Liver (tissue), 9 donors: Measurements from ENCODE around the gene HEXB. TPM values are rescaled to one million over a fixed set of nuclear protein-coding genes. Genes with fewer than 3 reads are reported as not detected.

Experiments used
- DNase-seq: peaks from one replicate; pipeline ENCODE4 v3.0.0-alpha.2; 2017; ENCODE audit warnings: low spot score
- H3K27ac ChIP-seq, 2 donors: one replicate each; pipeline ENCODE4 v1.7.0; 2013; ENCODE audit warnings: inconsistent platforms in 2 of 2, low read length in 2 of 2, control low read depth in 1 of 2, low read depth in 1 of 2, mild to moderate bottlenecking in 1 of 2
- H3K27me3 ChIP-seq, 4 donors: one replicate each; pipeline versions ENCODE4 v1.6.1 to v1.7.0; 2013; ENCODE audit warnings: low read length in 3 of 4, inconsistent platforms in 1 of 4, mild to moderate bottlenecking in 1 of 4, moderate library complexity in 1 of 4; ENCODE audit not compliant: control insufficient read depth in 4 of 4, insufficient read depth in 4 of 4
- H3K36me3 ChIP-seq, 4 donors: one replicate each; pipeline versions ENCODE4 v1.6.1 to v1.7.0; 2013; ENCODE audit warnings: low read length in 3 of 4, mild to moderate bottlenecking in 3 of 4, low read depth in 1 of 4, moderate library complexity in 1 of 4; ENCODE audit not compliant: control insufficient read depth in 4 of 4, insufficient read depth in 3 of 4
- H3K4me1 ChIP-seq, 4 donors: one replicate each; pipeline versions ENCODE4 v1.6.1 to v1.7.0; 2013; ENCODE audit warnings: low read length in 3 of 4, mild to moderate bottlenecking in 3 of 4, moderate library complexity in 1 of 4; ENCODE audit not compliant: control insufficient read depth in 4 of 4, insufficient read depth in 4 of 4
- H3K4me3 ChIP-seq, 3 donors: one replicate each; pipeline versions ENCODE4 v1.6.1 to v1.7.0; 2013; ENCODE audit warnings: low read length in 3 of 3, control low read depth in 1 of 3, low read depth in 1 of 3, mild to moderate bottlenecking in 1 of 3
- H3K9ac ChIP-seq, 2 donors: one replicate each; pipeline ENCODE4 v1.7.0; 2013; ENCODE audit warnings: low read length in 2 of 2, mild to moderate bottlenecking in 2 of 2, moderate library complexity in 2 of 2, control low read depth in 1 of 2, low read depth in 1 of 2
- H3K9me3 ChIP-seq, 4 donors: one replicate each; pipeline versions ENCODE4 v1.6.1 to v1.7.0; 2013; ENCODE audit warnings: low read length in 3 of 4; ENCODE audit not compliant: control insufficient read depth in 4 of 4
- CTCF ChIP-seq: fragments of 150-350 bp; IDR thresholded peaks from 2 replicates; pipeline ENCODE4 v1.5.1; 2017; ENCODE audit warnings: improper control_type of control experiment, low read depth, low read length; ENCODE audit not compliant: missing input control
- EGR1 ChIP-seq, 2 donors: IDR thresholded peaks; 2 replicates each; pipeline ENCODE4 v1.6.1; 2016 to 2018; ENCODE audit warnings: antibody characterized with exemption in 2 of 2, low read depth in 2 of 2
- FOXA1 ChIP-seq: IDR thresholded peaks from 2 replicates; pipeline ENCODE4 v1.6.1; 2016; ENCODE audit warnings: antibody characterized with exemption
- FOXA2 ChIP-seq: IDR thresholded peaks from 2 replicates; pipeline ENCODE4 v1.6.1; 2016; ENCODE audit warnings: antibody characterized with exemption
- GABPA ChIP-seq, 2 donors: IDR thresholded peaks in 1 of 2; conservative IDR thresholded peaks in 1 of 2; 2 replicates each; pipeline ENCODE4 v1.6.1; 2016; ENCODE audit warnings: antibody characterized with exemption in 2 of 2, mild to moderate bottlenecking in 1 of 2, moderate library complexity in 1 of 2
- HNF4A ChIP-seq, 2 donors: conservative IDR thresholded peaks; 2 replicates each; pipeline ENCODE4 v1.6.1; 2016; ENCODE audit warnings: antibody characterized with exemption in 2 of 2, mild to moderate bottlenecking in 2 of 2
- HNF4G ChIP-seq: IDR thresholded peaks from 2 replicates; pipeline ENCODE4 v1.6.1; 2016; ENCODE audit warnings: antibody characterized with exemption
- JUND ChIP-seq, 2 donors: IDR thresholded peaks; 2 replicates each; pipeline ENCODE4 v1.6.1; 2016; ENCODE audit warnings: antibody characterized with exemption in 2 of 2
- NR2F2 ChIP-seq: IDR thresholded peaks from 2 replicates; pipeline ENCODE4 v1.6.1; 2016; ENCODE audit warnings: antibody characterized with exemption
- RAD21 ChIP-seq, 2 donors: IDR thresholded peaks; 2 replicates each; pipeline ENCODE4 v1.6.1; 2016; ENCODE audit warnings: antibody characterized with exemption in 2 of 2, mild to moderate bottlenecking in 2 of 2
- REST ChIP-seq: IDR thresholded peaks from 2 replicates; pipeline ENCODE4 v1.6.1; 2016; ENCODE audit warnings: antibody characterized with exemption, mild to moderate bottlenecking
- RXRA ChIP-seq, 2 donors: IDR thresholded peaks; 2 replicates each; pipeline ENCODE4 v1.6.1; 2017 to 2018; ENCODE audit warnings: antibody characterized with exemption in 2 of 2, mild to moderate bottlenecking in 1 of 2
- SP1 ChIP-seq: IDR thresholded peaks from 2 replicates; pipeline ENCODE4 v1.6.1; 2018; ENCODE audit warnings: antibody characterized with exemption, mild to moderate bottlenecking
- TAF1 ChIP-seq: conservative IDR thresholded peaks from 2 replicates; pipeline ENCODE4 v1.6.1; 2016; ENCODE audit warnings: antibody characterized with exemption, mild to moderate bottlenecking
- YY1 ChIP-seq: IDR thresholded peaks from 2 replicates; pipeline ENCODE4 v1.6.1; 2016; ENCODE audit warnings: antibody characterized with exemption, mild to moderate bottlenecking
- ZBTB33 ChIP-seq: IDR thresholded peaks from 2 replicates; pipeline ENCODE4 v1.6.1; 2016; ENCODE audit warnings: antibody characterized with exemption
- WGBS: extraction: QIAGEN DNeasy Blood & Tissue Kit; methylation state at CpG from one replicate; pipeline ENCODE4 v1.1.7; 2013; 5-methylcytosine and 5-hydroxymethylcytosine counted together
- polyA plus RNA-seq, 2 donors: library from polyadenylated mRNA; stranded (reverse) in 1 of 2; unstranded in 1 of 2; fragments of 200-250 nt in 1 of 2; fragments of >200 nt in 1 of 2; fragmentation: Nextera tagmentation in 1 of 2; extraction: Ambion mirVana in 1 of 2; gene quantifications; one replicate each; pipeline versions ENCODE4 v1.2.1 to v1.2.3, GENCODE V29; 2013 to 2015
- total RNA-seq, 2 donors: library from RNA; depleted of rRNA; stranded (reverse); fragments of >200 nt; gene quantifications; one replicate each; pipeline ENCODE4 v1.2.3, GENCODE V29; 2014
- TF ChIP-seq, protein P1 (sequence below): IDR thresholded peaks from 2 replicates; pipeline ENCODE4 v1.6.1; 2016; ENCODE audit warnings: antibody characterized with exemption
- TF ChIP-seq, protein P2 (sequence below): IDR thresholded peaks from 2 replicates; pipeline ENCODE4 v1.6.1; 2016; ENCODE audit warnings: antibody characterized with exemption
- donor health status: healthy.
- donor health status: healthy.
- donor health status: healthy.
- donor health status: healthy.
- donor health status: healthy.

HEXB gene
- total RNA-seq (10 to 100 TPM; 67.7 to 73.0 TPM), polyA plus RNA-seq (10 to 100 TPM; 79.5 to 84.5 TPM)

DNA sequence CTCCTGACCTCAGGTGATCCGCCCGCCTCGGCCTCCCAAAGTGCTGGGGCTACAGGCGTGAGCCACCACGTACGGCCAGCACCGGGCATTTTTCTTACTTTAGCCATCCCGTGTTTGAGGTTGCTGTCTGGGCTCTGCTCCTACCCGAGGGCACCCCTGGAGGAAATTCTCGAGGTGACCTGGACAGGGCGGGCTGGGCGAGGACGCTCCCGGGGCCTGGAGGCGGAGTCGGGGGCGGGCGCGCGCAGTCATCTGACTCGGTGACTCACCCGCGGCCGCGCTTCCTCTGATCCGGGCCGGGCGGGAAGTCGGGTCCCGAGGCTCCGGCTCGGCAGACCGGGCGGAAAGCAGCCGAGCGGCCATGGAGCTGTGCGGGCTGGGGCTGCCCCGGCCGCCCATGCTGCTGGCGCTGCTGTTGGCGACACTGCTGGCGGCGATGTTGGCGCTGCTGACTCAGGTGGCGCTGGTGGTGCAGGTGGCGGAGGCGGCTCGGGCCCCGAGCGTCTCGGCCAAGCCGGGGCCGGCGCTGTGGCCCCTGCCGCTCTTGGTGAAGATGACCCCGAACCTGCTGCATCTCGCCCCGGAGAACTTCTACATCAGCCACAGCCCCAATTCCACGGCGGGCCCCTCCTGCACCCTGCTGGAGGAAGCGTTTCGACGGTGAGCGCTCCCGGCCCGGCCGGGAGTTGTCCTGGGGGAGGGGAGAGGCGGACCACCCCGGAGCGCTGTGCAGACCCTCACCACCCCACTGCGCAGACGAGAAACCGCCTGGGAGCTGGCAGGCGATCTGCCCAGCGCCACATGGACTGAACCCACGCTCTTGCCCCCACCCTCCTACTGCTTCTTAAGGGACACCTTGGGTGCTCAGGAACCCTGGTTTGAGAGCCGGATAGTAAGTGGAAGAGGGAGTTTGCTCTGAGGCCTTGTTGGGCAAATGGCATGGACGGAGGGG, at the start of gene HEXB:
HEXB (plus strand) TSS at position 334 of the 952 bp plus-strand sequence; CDS start at position 362, 28 bp downstream.
- TF ChIP-seq JUND (IDR thresholded peaks at IDR 0.05) (peak; percentile 91 to 97), HNF4A (conservative IDR thresholded peaks at IDR 0.05) (no peak), EGR1 (IDR thresholded peaks at IDR 0.05; ENCODE audit: low read depth in 2 of 2) (no peak), RAD21 (IDR thresholded peaks at IDR 0.05) (peak in 1 of 2 donors; percentile 5), ZBTB33 (no peak), FOXA1 (no peak), CTCF (peak; percentile 9), NR2F2 (no peak), GABPA (IDR thresholded peaks at IDR 0.05 in 1 of 2, conservative IDR thresholded peaks at IDR 0.05 in 1 of 2) (peak in 1 of 2 donors; percentile 17), RXRA (IDR thresholded peaks at IDR 0.05) (peak in 1 of 2 donors; percentile 27), REST (no peak), YY1 (no peak), TAF1 (no peak), HNF4G (no peak), FOXA2 (no peak), SP1 (peak; percentile 23)
- TF ChIP-seq, protein P1, sequence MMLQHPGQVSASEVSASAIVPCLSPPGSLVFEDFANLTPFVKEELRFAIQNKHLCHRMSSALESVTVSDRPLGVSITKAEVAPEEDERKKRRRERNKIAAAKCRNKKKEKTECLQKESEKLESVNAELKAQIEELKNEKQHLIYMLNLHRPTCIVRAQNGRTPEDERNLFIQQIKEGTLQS: peak; percentile 78
- TF ChIP-seq, protein P2, sequence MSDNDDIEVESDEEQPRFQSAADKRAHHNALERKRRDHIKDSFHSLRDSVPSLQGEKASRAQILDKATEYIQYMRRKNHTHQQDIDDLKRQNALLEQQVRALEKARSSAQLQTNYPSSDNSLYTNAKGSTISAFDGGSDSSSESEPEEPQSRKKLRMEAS: no peak
- 4% methylated on average over 78 of the region's 78 CpGs for WGBS
- Histone ChIP-seq H3K27me3 (no peaks in the 10 kb centered on the region), H3K27ac (peak within 1 kb of the TSS; percentile 79 to 83), H3K9me3 (no peaks in the 10 kb centered on the region), H3K9ac (peak within 1 kb of the TSS; percentile 33 to 69), H3K36me3 (peaks cover 0 to 8% (median 3%) of the 10 kb centered on the region in 4 donors), H3K4me1 (peaks cover 0 to 18% (median 9%) of the 10 kb centered on the region in 4 donors), H3K4me3 (peak within 1 kb of the TSS; percentile 65 to 92 (median 78))
- DNase-seq: peak; percentile 82
